Uterus (tissue), 2 donors: ENCODE results near the gene FUBP1.

Source experiments
- CTCF ChIP-seq, 4 experiments: fragments of 200-600 bp in 2 of 4; fragments of 450-650 bp in 2 of 4; sonication (generic) in 2 of 4; IDR thresholded peaks; one replicate each; pipeline ENCODE4 v1.5.1; 2016 to 2019; ENCODE audit warnings: antibody characterized with exemption in 4 of 4, mild to moderate bottlenecking in 2 of 4, moderate library complexity in 1 of 4
- POLR2A ChIP-seq, 2 donors: fragments of 450-650 bp; IDR thresholded peaks; one replicate each; pipeline ENCODE4 v1.6.1; 2016; ENCODE audit warnings: antibody characterized with exemption in 2 of 2, mild to moderate bottlenecking in 1 of 2, moderate library complexity in 1 of 2

- no peak for TF ChIP-seq CTCF (IDR thresholded peaks at IDR 0.05)
- TF ChIP-seq POLR2A (IDR thresholded peaks at IDR 0.05): no peak
Measured at GRCh38 chr1:78009836-78010235, 31.0 kb upstream of the FUBP1 start.
